KOPT-K1 (cell line): Measurements from ENCODE around the gene APCDD1L.
"Not testable (repeated sequence)": the region's sequence is repeated elsewhere in the genome, so short reads cannot be mapped to it uniquely, and the experiment has no call there.

ENCODE experiments used
- H3K27ac ChIP-seq: fragments of 200-600 bp; sonication (generic); 2 replicates; pipeline ENCODE4 v1.5.1; 2016; ENCODE audit warnings: antibody characterized with exemption, mild to moderate bottlenecking, low read depth, low read length; ENCODE audit not compliant: poor library complexity, severe bottlenecking
- H3K36me3 ChIP-seq: fragments of 200-600 bp; sonication (generic); 2 replicates; pipeline ENCODE4 v1.5.1; 2017; ENCODE audit warnings: antibody characterized with exemption, mild to moderate bottlenecking, low read length, moderate library complexity; ENCODE audit not compliant: insufficient read depth
- H3K9me3 ChIP-seq: fragments of 200-600 bp; sonication (generic); 2 replicates; pipeline ENCODE4 v1.5.1; 2017; ENCODE audit warnings: antibody characterized with exemption, low read length, mild to moderate bottlenecking; ENCODE audit not compliant: insufficient read depth, poor library complexity, severe bottlenecking

APCDD1L gene

GRCh38 chr20:58512808-58513552 is 2.2 kb downstream of the APCDD1L start:
- Histone ChIP-seq H3K36me3 (no peaks in the 10 kb centered on the region), H3K27ac (no peak overlapping the region), H3K9me3 (no peaks in the 10 kb centered on the region)

GRCh38 chr20:58511861-58512260 is 3.3 kb downstream of the APCDD1L start:
- Histone ChIP-seq H3K36me3 (no peaks in the 10 kb centered on the region), H3K27ac (no peak overlapping the region), H3K9me3 (peaks cover 6% of the 10 kb centered on the region)

GRCh38 chr20:58511364-58511763 is 3.8 kb downstream of the APCDD1L start:
- Histone ChIP-seq H3K9me3 (peaks cover 11% of the 10 kb centered on the region), H3K36me3 (no peaks in the 10 kb centered on the region), H3K27ac (no peak overlapping the region)

GRCh38 chr20:58510921-58511320 is 4.3 kb downstream of the APCDD1L start:
- Histone ChIP-seq H3K36me3 (no peaks in the 10 kb centered on the region), H3K9me3 (peaks cover 16% of the 10 kb centered on the region), H3K27ac (no peak overlapping the region)

- Histone ChIP-seq H3K27ac (no peak overlapping the region), H3K36me3 (no peaks in the 10 kb centered on the region), H3K9me3 (peaks cover 35% of the 10 kb centered on the region)
Measured at GRCh38 chr20:58508762-58509395, 6.3 kb downstream of the APCDD1L start.

GRCh38 chr20:58506999-58507398 is 8.2 kb downstream of the APCDD1L start:
- not testable (repeated sequence) for H3K27ac ChIP-seq, H3K36me3 ChIP-seq
- H3K9me3 ChIP-seq, result peaks cover 41% of the 10 kb centered on the region

- H3K36me3 ChIP-seq, result no peaks in the 10 kb centered on the region
- H3K27ac ChIP-seq, result no peak overlapping the region
- peaks cover 50% of the 10 kb centered on the region for H3K9me3 ChIP-seq
Measured at GRCh38 chr20:58504566-58504965, 10.6 kb downstream of the APCDD1L start.

- H3K9me3 ChIP-seq, result peaks cover 50% of the 10 kb centered on the region
- H3K27ac ChIP-seq, result no peak overlapping the region
- H3K36me3 ChIP-seq, result no peaks in the 10 kb centered on the region
Measured at GRCh38 chr20:58503668-58504067, 11.5 kb downstream of the APCDD1L start.

- H3K27ac ChIP-seq, result no peak overlapping the region
- H3K36me3 ChIP-seq, result no peaks in the 10 kb centered on the region
- H3K9me3 ChIP-seq, result peaks cover 28% of the 10 kb centered on the region
Measured at GRCh38 chr20:58500256-58500655, 14.9 kb downstream of the APCDD1L start.

GRCh38 chr20:58498470-58499068 is 16.6 kb downstream of the APCDD1L start:
- H3K9me3 ChIP-seq, result peaks cover 12% of the 10 kb centered on the region
- no peak overlapping the region for H3K27ac ChIP-seq
- H3K36me3 ChIP-seq, result no peaks in the 10 kb centered on the region

- H3K9me3 ChIP-seq, result peaks cover 12% of the 10 kb centered on the region
- no peaks in the 10 kb centered on the region for H3K36me3 ChIP-seq
- H3K27ac ChIP-seq, result no peak overlapping the region
Measured at GRCh38 chr20:58497724-58498469, 17.3 kb downstream of the APCDD1L start.

GRCh38 chr20:58497076-58497641 is 18.0 kb downstream of the APCDD1L start:
- Histone ChIP-seq H3K9me3 (peaks cover 10% of the 10 kb centered on the region), H3K36me3 (no peaks in the 10 kb centered on the region), H3K27ac (no peak overlapping the region)

- peaks cover 3% of the 10 kb centered on the region for H3K9me3 ChIP-seq
- H3K36me3 ChIP-seq, result no peaks in the 10 kb centered on the region
- no peak overlapping the region for H3K27ac ChIP-seq
Measured at GRCh38 chr20:58496429-58496769, 18.8 kb downstream of the APCDD1L start.

GRCh38 chr20:58495623-58496428 is 19.4 kb downstream of the APCDD1L start:
- no peak overlapping the region for H3K27ac ChIP-seq
- no peaks in the 10 kb centered on the region for H3K9me3 ChIP-seq

More at GRCh38 chr20:58495623-58496428, 19.4 kb downstream of the APCDD1L start:
- no peaks in the 10 kb centered on the region for H3K36me3 ChIP-seq
